Common myeloid progenitor, CD34-positive (primary cell): ENCODE results near the gene ATP5F1C.

Source experiments
- CTCF ChIA-PET: fragments of 350-600 bp; sonication (Branson Sonifier 250); formaldehyde crosslinking; loops from one replicate; lab custom pipeline; 2021; ENCODE audit warnings: antibody characterized with exemption; lab: Charles Lee
- POLR2A ChIA-PET: fragments of 350-600 bp; sonication (Branson Sonifier 250); formaldehyde crosslinking; loops from one replicate; lab custom pipeline; 2021; ENCODE audit warnings: antibody characterized with exemption; lab: Charles Lee
- DNase-seq, 3 donors: peaks; one replicate each; pipeline versions ENCODE4 v3.0.0 to v3.0.0-alpha.2; 2013
- H3K27ac ChIP-seq, 2 experiments: 1 replicate in 1 of 2; 2 replicates in 1 of 2; pipeline ENCODE4 v1.7.0; 2013; ENCODE audit warnings: inconsistent platforms in 2 of 2, low read length in 2 of 2, mild to moderate bottlenecking in 2 of 2, low read depth in 1 of 2, moderate library complexity in 1 of 2; ENCODE audit not compliant: severe bottlenecking in 2 of 2, insufficient read depth in 1 of 2, poor library complexity in 1 of 2
- H3K27me3 ChIP-seq, 5 experiments: replicated peaks in 2 of 5; 1 replicate in 3 of 5; 2 replicates in 2 of 5; pipeline versions ENCODE4 v1.6.1 to v1.7.0; 2013; ENCODE audit warnings: low read length in 4 of 5, mild to moderate bottlenecking in 2 of 5, moderate library complexity in 2 of 5, inconsistent platforms in 1 of 5; ENCODE audit not compliant: insufficient read depth in 5 of 5, control insufficient read depth in 4 of 5
- H3K36me3 ChIP-seq, 4 experiments: 1 replicate in 2 of 4; 2 replicates in 2 of 4; pipeline versions ENCODE4 v1.6.1 to v1.7.0; 2013; ENCODE audit warnings: low read length in 3 of 4, control low read depth in 1 of 4, mild to moderate bottlenecking in 1 of 4; ENCODE audit not compliant: control insufficient read depth in 4 of 4, insufficient read depth in 4 of 4
- H3K4me1 ChIP-seq, 4 experiments: 1 replicate in 3 of 4; 2 replicates in 1 of 4; pipeline versions ENCODE4 v1.6.1 to v1.7.1; 2013; ENCODE audit warnings: low read length in 3 of 4, mild to moderate bottlenecking in 3 of 4, control low read depth in 1 of 4, inconsistent platforms in 1 of 4, moderate library complexity in 1 of 4; ENCODE audit not compliant: control insufficient read depth in 4 of 4, insufficient read depth in 4 of 4; ENCODE audit errors: control extremely low read depth in 1 of 4
- H3K4me3 ChIP-seq, 7 experiments: 1 replicate in 4 of 7; 2 replicates in 3 of 7; pipeline versions ENCODE4 v1.5.1 to v1.7.0; 2013; ENCODE audit warnings: mild to moderate bottlenecking in 7 of 7, low read length in 6 of 7, moderate library complexity in 6 of 7, inconsistent platforms in 2 of 7, low read depth in 2 of 7, control low read depth in 1 of 7; ENCODE audit not compliant: insufficient read depth in 4 of 7, control insufficient read depth in 1 of 7; ENCODE audit errors: extremely low read depth in 1 of 7
- H3K9me3 ChIP-seq, 5 experiments: 1 replicate in 4 of 5; 2 replicates in 1 of 5; pipeline versions ENCODE4 v1.6.1 to v1.7.1; 2013; ENCODE audit warnings: low read length in 4 of 5, mild to moderate bottlenecking in 2 of 5, inconsistent platforms in 1 of 5, low read depth in 1 of 5, moderate library complexity in 1 of 5; ENCODE audit not compliant: control insufficient read depth in 4 of 5, insufficient read depth in 2 of 5; ENCODE audit errors: control extremely low read depth in 1 of 5
- WGBS: methylation state at CpG from one replicate; pipeline ENCODE4 v1.1.5; 2013; ENCODE audit not compliant: insufficient coverage; 5-methylcytosine and 5-hydroxymethylcytosine counted together

The ATP5F1C gene

GRCh38 chr10:7755103-7755502 lies 32.9 kb upstream of the ATP5F1C start:
- Histone ChIP-seq H3K27me3 (no peaks in the 10 kb centered on the region), H3K4me1 (peaks cover 0 to 2% (median 0%) of the 10 kb centered on the region in 4 experiments), H3K36me3 (peaks cover 21 to 56% (median 32%) of the 10 kb centered on the region in 4 experiments), H3K9me3 (no peaks in the 10 kb centered on the region), H3K4me3 (no peak overlapping the region), H3K27ac (no peak overlapping the region)
- DNase-seq, result no peak
- ChIA-PET POLR2A (no interaction called here), CTCF (interaction anchor here (1.0 to 2.1 kb wide), 7 partner anchors 22 to 1547 kb away, joined by 3 to 6 read pairs (median 4); no protein-coding TSS in a partner anchor)
- 100% methylated on average over 1 of the region's 3 CpGs for WGBS

DNA sequence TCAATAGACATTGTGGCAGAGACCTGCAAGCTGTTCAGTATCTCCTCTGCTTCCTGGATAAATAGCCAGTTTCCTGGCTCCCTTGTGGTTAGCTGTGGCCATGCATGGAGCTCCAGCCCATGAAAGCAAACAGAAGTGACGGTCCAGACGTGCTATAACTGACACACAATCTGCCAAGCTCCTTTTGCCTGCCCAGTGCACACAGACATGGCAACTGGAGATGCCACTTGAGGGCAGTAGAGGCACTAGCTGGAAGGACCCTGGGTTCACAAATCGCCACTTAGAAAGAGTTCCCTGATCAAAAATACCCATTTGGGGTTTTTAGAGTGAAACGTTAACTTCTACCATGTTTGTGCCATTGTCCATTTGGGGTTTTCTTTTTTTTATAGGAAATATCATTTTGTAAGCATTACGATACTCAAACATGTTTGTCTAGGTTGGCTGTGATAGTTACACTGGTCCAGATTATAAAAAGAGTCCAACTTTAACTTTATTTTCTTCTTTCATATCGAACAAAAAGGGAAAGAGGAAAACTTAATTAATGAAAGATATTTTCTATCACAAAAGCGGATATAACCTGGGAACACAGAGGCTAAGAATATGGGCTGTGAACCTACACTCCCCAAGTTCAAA lies 31.5 kb upstream of the ATP5F1C start:
- WGBS, result 37% methylated on average over 3 of the region's 7 CpGs
- H3K4me3 ChIP-seq, result no peak overlapping the region
- H3K4me1 ChIP-seq, result peaks cover 0 to 2% (median 0%) of the 10 kb centered on the region in 4 experiments
- ChIA-PET CTCF (interaction anchor here (0.6 to 2.6 kb wide), 15 partner anchors 10 to 1549 kb away, joined by 3 to 15 read pairs (median 4); partner anchors contain the start of gene KIN), POLR2A (interaction anchor here (0.6 kb wide), 1 partner anchor 123 kb away, joined by 4 read pairs; no protein-coding TSS in a partner anchor)
- DNase-seq, result peak; percentile 59 to 74 (median 70)
- H3K27ac ChIP-seq, result no peak overlapping the region
- H3K9me3 ChIP-seq, result no peaks in the 10 kb centered on the region
- no peaks in the 10 kb centered on the region for H3K27me3 ChIP-seq
- H3K36me3 ChIP-seq, result peaks cover 24 to 68% (median 33%) of the 10 kb centered on the region in 4 experiments

DNA sequence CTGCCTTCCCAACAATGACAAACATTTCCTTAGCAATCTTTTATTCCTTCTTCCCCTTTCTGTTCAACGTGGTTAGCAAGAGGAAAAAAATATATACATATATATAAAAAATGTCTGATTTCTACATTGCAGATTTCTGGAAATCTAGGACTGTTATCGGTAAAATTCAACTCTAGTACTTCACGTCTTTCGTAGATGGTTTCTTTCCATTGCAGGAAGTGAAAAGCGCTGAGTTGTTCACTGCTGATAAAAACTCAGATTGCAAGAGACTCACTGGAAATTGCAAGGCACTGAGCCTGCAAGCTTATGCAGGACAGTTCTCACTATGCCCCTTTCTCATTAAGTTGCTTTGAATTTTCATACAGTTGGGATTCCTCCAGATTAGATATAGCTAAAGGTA lies 24.0 kb upstream of the ATP5F1C start:
- Histone ChIP-seq H3K27ac (peak overlapping the region; percentile 25 to 50), H3K36me3 (peaks cover 17 to 57% (median 29%) of the 10 kb centered on the region in 4 experiments), H3K9me3 (no peaks in the 10 kb centered on the region), H3K4me3 (peak overlapping the region in 5 of 7 experiments; percentile 11 to 72 (median 47)), H3K4me1 (peaks cover 14 to 26% (median 17%) of the 10 kb centered on the region in 4 experiments), H3K27me3 (no peaks in the 10 kb centered on the region)
- CTCF ChIA-PET, result no interaction called here
- POLR2A ChIA-PET, result no interaction called here
- WGBS, result 11% methylated on average over 3 of the region's 5 CpGs
- DNase-seq, result peak; percentile 37 to 69 (median 53)

GRCh38 chr10:7766241-7766640 lies 21.7 kb upstream of the ATP5F1C start:
- Histone ChIP-seq H3K4me3 (no peak overlapping the region), H3K9me3 (no peaks in the 10 kb centered on the region), H3K27ac (no peak overlapping the region), H3K4me1 (peaks cover 14 to 34% (median 23%) of the 10 kb centered on the region in 4 experiments), H3K27me3 (no peaks in the 10 kb centered on the region), H3K36me3 (peaks cover 20 to 46% (median 34%) of the 10 kb centered on the region in 4 experiments)
- no peak for DNase-seq
- CTCF ChIA-PET, result interaction anchor here (1.1 to 2.8 kb wide), 2 partner anchors 9 to 10 kb away, joined by 3 to 15 read pairs; no protein-coding TSS in a partner anchor
- POLR2A ChIA-PET, result interaction anchor here (0.6 kb wide), 1 partner anchor 279 kb away, joined by 4 read pairs; no protein-coding TSS in a partner anchor
- no CpG with 5 or more reads among the region's 3 CpGs for WGBS

- no peaks in the 10 kb centered on the region for H3K27me3 ChIP-seq
- CTCF ChIA-PET, result interaction anchor here (1.1 to 2.8 kb wide), 2 partner anchors 9 to 10 kb away, joined by 3 to 15 read pairs; no protein-coding TSS in a partner anchor
- peaks cover 16 to 46% (median 30%) of the 10 kb centered on the region in 4 experiments for H3K36me3 ChIP-seq
- POLR2A ChIA-PET, result no interaction called here
- WGBS, result 100% methylated on average over 10 of the region's 10 CpGs
- peaks cover 14 to 43% (median 30%) of the 10 kb centered on the region in 4 experiments for H3K4me1 ChIP-seq
- no peak overlapping the region for H3K27ac ChIP-seq
- DNase-seq, result no peak
- no peaks in the 10 kb centered on the region for H3K9me3 ChIP-seq
- H3K4me3 ChIP-seq, result no peak overlapping the region
Observed at GRCh38 chr10:7767209-7767608, 20.8 kb upstream of the ATP5F1C start.

GRCh38 chr10:7768417-7768816 lies 19.6 kb upstream of the ATP5F1C start:
- ChIA-PET POLR2A (no interaction called here), CTCF (interaction anchor here (2.8 kb wide), 1 partner anchor 11 kb away, joined by 15 read pairs; no protein-coding TSS in a partner anchor)
- H3K36me3 ChIP-seq, result peaks cover 17 to 51% (median 29%) of the 10 kb centered on the region in 4 experiments

More at GRCh38 chr10:7768417-7768816, 19.6 kb upstream of the ATP5F1C start:
- WGBS, result 94% methylated on average over 7 of the region's 7 CpGs
- peaks cover 10 to 39% (median 24%) of the 10 kb centered on the region in 4 experiments for H3K4me1 ChIP-seq
- no peak overlapping the region for H3K27ac ChIP-seq
- no peaks in the 10 kb centered on the region for H3K9me3 ChIP-seq
- no peak for DNase-seq
- H3K27me3 ChIP-seq, result no peaks in the 10 kb centered on the region
- no peak overlapping the region for H3K4me3 ChIP-seq
